Lung (tissue), 12 donors: ENCODE results near the gene HIPK2. TPM values are rescaled to one million over a fixed set of nuclear protein-coding genes. Genes with fewer than 3 reads are reported as not detected.
A peak's percentile ranks its signal among the peaks of the same experiment; 100 is the strongest.

Source experiments
- ATAC-seq: fragments of 200-7000 bp; cut with Tn5 transposase; one replicate; pipeline ENCODE4 v1.9.1; 2020; ENCODE audit warnings: moderate number of reproducible peaks; ENCODE audit not compliant: insufficient read depth, low FRiP score
- DNase-seq, 3 donors: peaks; one replicate each; pipeline ENCODE4 v3.0.0-alpha.2; 2013 to 2017
- H3K27ac ChIP-seq, 2 donors: one replicate each; pipeline ENCODE4 v1.5.1; 2013; ENCODE audit warnings: mild to moderate bottlenecking in 2 of 2, moderate library complexity in 2 of 2, control low read depth in 1 of 2, inconsistent platforms in 1 of 2, low read depth in 1 of 2, low read length in 1 of 2
- H3K27me3 ChIP-seq, 3 donors: one replicate each; pipeline ENCODE4 v1.5.1; 2013; ENCODE audit warnings: low read length in 2 of 3; ENCODE audit not compliant: control insufficient read depth in 3 of 3, insufficient read depth in 3 of 3
- H3K36me3 ChIP-seq, 4 donors: one replicate each; pipeline ENCODE4 v1.5.1; 2013; ENCODE audit warnings: low read length in 4 of 4, mild to moderate bottlenecking in 1 of 4, moderate library complexity in 1 of 4; ENCODE audit not compliant: control insufficient read depth in 4 of 4, insufficient read depth in 4 of 4
- H3K4me1 ChIP-seq, 5 donors: one replicate each; pipeline ENCODE4 v1.5.1; 2013; ENCODE audit warnings: low read length in 5 of 5, mild to moderate bottlenecking in 2 of 5, moderate library complexity in 1 of 5; ENCODE audit not compliant: control insufficient read depth in 5 of 5, insufficient read depth in 5 of 5
- H3K4me3 ChIP-seq: one replicate; pipeline ENCODE4 v1.5.1; 2013; ENCODE audit warnings: mild to moderate bottlenecking, control low read depth, moderate library complexity
- H3K9ac ChIP-seq, 2 donors: one replicate each; pipeline ENCODE4 v1.5.1; 2013; ENCODE audit warnings: low read length in 2 of 2, control low read depth in 1 of 2; ENCODE audit not compliant: insufficient read depth in 1 of 2
- H3K9me3 ChIP-seq, 4 donors: one replicate each; pipeline ENCODE4 v1.5.1; 2013; ENCODE audit warnings: low read length in 3 of 4, mild to moderate bottlenecking in 1 of 4, moderate library complexity in 1 of 4; ENCODE audit not compliant: control insufficient read depth in 4 of 4, insufficient read depth in 3 of 4
- WGBS, 2 donors: extraction: QIAGEN DNeasy Blood & Tissue Kit; methylation state at CpG; one replicate each; pipeline ENCODE4 v1.1.7; 2013; 5-methylcytosine and 5-hydroxymethylcytosine counted together
- polyA plus RNA-seq, 2 donors: library from polyadenylated mRNA; stranded (reverse); fragments of 200-250 nt; gene quantifications; one replicate each; pipeline ENCODE4 v1.2.1, GENCODE V29; 2013
- total RNA-seq, 2 donors: library from RNA; depleted of rRNA in 1 of 2; stranded (reverse); fragments of >200 nt in 1 of 2; gene quantifications; one replicate each; pipeline ENCODE4 v1.2.1, GENCODE V29; 2014 to 2021
- TF ChIP-seq, protein P1 (sequence below): IDR thresholded peaks from 2 replicates; pipeline ENCODE4 v1.5.1; 2012; ENCODE audit warnings: mild to moderate bottlenecking; ENCODE audit errors: control extremely low read depth, extremely low read depth
- donor health status: control.
- donor health status: control.
- donor health status: Bipolar disorder and iron deficiency.
- donor health status: healthy.
- donor health status: DM: yes; HTN: yes; CAD: no.

Gene HIPK2
- total and polyA plus RNA-seq, 4 donors: 8.7 to 65.1 (median 18.3) TPM

DNA sequence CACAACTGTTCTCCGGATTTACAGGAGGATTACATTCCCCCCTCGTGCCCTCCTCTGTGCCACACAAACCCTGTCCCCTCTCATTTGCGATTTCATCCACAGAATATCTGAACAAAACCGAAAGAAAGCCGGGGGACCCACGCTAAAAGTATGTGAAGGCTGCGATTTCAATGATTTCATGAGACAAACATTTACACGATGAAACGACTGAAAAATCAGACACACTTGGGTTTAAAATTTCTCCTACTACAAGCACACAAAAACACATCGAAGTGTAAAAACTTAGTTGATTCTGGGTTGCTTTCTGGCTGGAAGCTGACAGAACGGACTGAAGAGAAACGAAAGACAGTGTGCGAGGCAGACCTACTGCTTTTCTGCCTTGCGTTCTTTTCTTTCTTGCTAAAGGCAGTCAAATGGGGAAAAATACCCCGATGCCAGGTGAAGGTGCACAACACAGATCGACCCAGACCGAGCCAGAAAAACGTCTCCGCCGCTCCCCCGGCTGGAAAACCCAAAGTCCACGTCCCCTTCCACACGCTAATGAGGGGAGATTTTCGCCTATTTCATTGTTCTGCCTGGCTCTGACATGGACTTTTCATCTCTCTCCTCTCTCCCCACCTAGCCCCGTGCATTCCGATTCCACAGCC is 1.2 kb downstream of the HIPK2 start:
- ATAC-seq (no peak), DNase-seq (peak; percentile 41 to 74 (median 71))
- peaks cover 8 to 24% (median 12%) of the 10 kb centered on the region in 5 donors for H3K4me1 ChIP-seq
- TF ChIP-seq, protein P1, sequence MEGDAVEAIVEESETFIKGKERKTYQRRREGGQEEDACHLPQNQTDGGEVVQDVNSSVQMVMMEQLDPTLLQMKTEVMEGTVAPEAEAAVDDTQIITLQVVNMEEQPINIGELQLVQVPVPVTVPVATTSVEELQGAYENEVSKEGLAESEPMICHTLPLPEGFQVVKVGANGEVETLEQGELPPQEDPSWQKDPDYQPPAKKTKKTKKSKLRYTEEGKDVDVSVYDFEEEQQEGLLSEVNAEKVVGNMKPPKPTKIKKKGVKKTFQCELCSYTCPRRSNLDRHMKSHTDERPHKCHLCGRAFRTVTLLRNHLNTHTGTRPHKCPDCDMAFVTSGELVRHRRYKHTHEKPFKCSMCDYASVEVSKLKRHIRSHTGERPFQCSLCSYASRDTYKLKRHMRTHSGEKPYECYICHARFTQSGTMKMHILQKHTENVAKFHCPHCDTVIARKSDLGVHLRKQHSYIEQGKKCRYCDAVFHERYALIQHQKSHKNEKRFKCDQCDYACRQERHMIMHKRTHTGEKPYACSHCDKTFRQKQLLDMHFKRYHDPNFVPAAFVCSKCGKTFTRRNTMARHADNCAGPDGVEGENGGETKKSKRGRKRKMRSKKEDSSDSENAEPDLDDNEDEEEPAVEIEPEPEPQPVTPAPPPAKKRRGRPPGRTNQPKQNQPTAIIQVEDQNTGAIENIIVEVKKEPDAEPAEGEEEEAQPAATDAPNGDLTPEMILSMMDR: no peak
- H3K36me3 ChIP-seq: peaks cover 0 to 5% (median 0%) of the 10 kb centered on the region in 4 donors
- no peaks in the 10 kb centered on the region for H3K9me3 ChIP-seq
- H3K27ac ChIP-seq: peak overlapping the region; percentile 98 to 99
- H3K9ac ChIP-seq: peak overlapping the region; percentile 52 to 71
- peaks cover 0 to 4% (median 0%) of the 10 kb centered on the region in 3 donors for H3K27me3 ChIP-seq
- WGBS, 2 donors: 0 to 1% methylated on average over 26 of the region's 26 CpGs
- H3K4me3 ChIP-seq: peak overlapping the region; percentile 83

- ATAC-seq (peak; percentile 42), DNase-seq (peak; percentile 84 to 93 (median 92))
- Histone ChIP-seq H3K4me1 (peaks cover 8 to 31% (median 12%) of the 10 kb centered on the region in 5 donors), H3K4me3 (peak overlapping the region; percentile 39), H3K36me3 (peaks cover 0 to 5% (median 0%) of the 10 kb centered on the region in 4 donors), H3K9ac (peak overlapping the region; percentile 19 to 71), H3K27me3 (peaks cover 0 to 4% (median 0%) of the 10 kb centered on the region in 3 donors), H3K27ac (peak overlapping the region; percentile 84 to 98), H3K9me3 (no peaks in the 10 kb centered on the region)
- WGBS, 2 donors: 2% methylated on average over 11 of the region's 11 CpGs
- TF ChIP-seq, protein P1: peak; percentile 37
Measured at GRCh38 chr7:139775829-139776266, 1.9 kb downstream of the HIPK2 start.

GRCh38 chr7:139774376-139774775 is 3.4 kb downstream of the HIPK2 start:
- no peak for ATAC-seq
- TF ChIP-seq, protein P1: no peak
- no peak overlapping the region for H3K4me3 ChIP-seq

More at GRCh38 chr7:139774376-139774775, 3.4 kb downstream of the HIPK2 start:
- DNase-seq: no peak
- WGBS, 2 donors: 92 to 94% methylated on average over 1 of the region's 1 CpG
- Histone ChIP-seq H3K27me3 (no peaks in the 10 kb centered on the region), H3K9me3 (no peaks in the 10 kb centered on the region), H3K9ac (no peak overlapping the region), H3K36me3 (peaks cover 0 to 7% (median 4%) of the 10 kb centered on the region in 4 donors), H3K4me1 (peaks cover 7 to 32% (median 12%) of the 10 kb centered on the region in 5 donors), H3K27ac (no peak overlapping the region)
